Neural cell (in vitro differentiated cells): ENCODE data around the gene FOSL2. TPM values are rescaled to one million over a fixed set of nuclear protein-coding genes. Genes with fewer than 3 reads are reported as not detected.

Source experiments
- H2AFZ ChIP-seq: fragments of 200-600, 300-800 bp; sonication (generic), shearing (Covaris generic); 2 replicates; pipeline ENCODE4 v1.6.0; 2014; ENCODE audit warnings: low read depth, mild to moderate bottlenecking, antibody characterized with exemption, low read length, moderate library complexity
- H3F3A ChIP-seq: fragments of 200-600 bp; shearing (Covaris generic); 2 replicates; pipeline ENCODE4 v1.6.1; 2016; ENCODE audit warnings: mild to moderate bottlenecking, moderate library complexity, mixed read lengths, antibody characterized with exemption, low read length; ENCODE audit not compliant: insufficient read depth, poor library complexity, severe bottlenecking
- H3K27ac ChIP-seq: fragments of 200-600, 300-800 bp; sonication (generic), shearing (Covaris generic); 2 replicates; pipeline ENCODE4 v1.5.1; 2014; ENCODE audit warnings: mild to moderate bottlenecking, low read length, moderate library complexity
- H3K27me3 ChIP-seq: fragments of 300-800, 200-600 bp; sonication (generic), shearing (Covaris generic); 2 replicates; pipeline ENCODE4 v1.6.0; 2014; ENCODE audit warnings: mild to moderate bottlenecking, low read depth, low read length, moderate library complexity; ENCODE audit not compliant: insufficient read depth
- H3K36me3 ChIP-seq: fragments of 300-800, 200-600 bp; sonication (generic), shearing (Covaris generic); 2 replicates; pipeline ENCODE4 v1.5.1; 2014; ENCODE audit warnings: mild to moderate bottlenecking, antibody characterized with exemption, low read length, moderate library complexity; ENCODE audit not compliant: insufficient read depth
- H3K4me2 ChIP-seq: fragments of 300-800, 200-600 bp; sonication (generic), shearing (Covaris generic); 2 replicates; pipeline ENCODE4 v1.6.0; 2014; ENCODE audit warnings: mild to moderate bottlenecking, low read length
- H3K4me3 ChIP-seq: fragments of 300-800, 200-600 bp; sonication (generic), shearing (Covaris generic); 2 replicates; pipeline ENCODE4 v1.5.1; 2014; ENCODE audit warnings: mild to moderate bottlenecking, low read length, moderate library complexity
- H3K79me2 ChIP-seq: fragments of 200-600 bp; shearing (Covaris generic); replicated peaks from 2 replicates; pipeline ENCODE4 v1.6.0; 2014; ENCODE audit warnings: mild to moderate bottlenecking, low read length, moderate library complexity; ENCODE audit not compliant: insufficient read depth
- H3K9ac ChIP-seq: fragments of 300-800, 200-600 bp; sonication (generic), shearing (Covaris generic); 2 replicates; pipeline ENCODE4 v1.6.1; 2016; ENCODE audit warnings: mild to moderate bottlenecking, low read length, mixed read lengths
- H3K9me2 ChIP-seq: fragments of 200-600 bp; shearing (Covaris generic); 2 replicates; pipeline ENCODE4 v1.6.1; 2016; ENCODE audit warnings: mild to moderate bottlenecking, low read length, mixed read lengths; ENCODE audit not compliant: insufficient read depth
- H3K9me3 ChIP-seq: fragments of 200-600, 300-800 bp; sonication (generic), shearing (Covaris generic); 2 replicates; pipeline ENCODE4 v1.6.1; 2016; ENCODE audit warnings: mild to moderate bottlenecking, mixed run types, low read length, moderate library complexity, mixed read lengths
- H4K20me1 ChIP-seq: fragments of 200-600 bp; shearing (Covaris generic); 2 replicates; pipeline ENCODE4 v1.6.1; 2016; ENCODE audit warnings: mild to moderate bottlenecking, mixed run types; ENCODE audit not compliant: insufficient read depth
- EP300 ChIP-seq: fragments of 450-650 bp; conservative IDR thresholded peaks from 2 replicates; pipeline ENCODE4 v1.6.1; 2014; ENCODE audit warnings: antibody characterized with exemption, mild to moderate bottlenecking, moderate library complexity; ENCODE audit not compliant: poor library complexity, severe bottlenecking
- EZH2 ChIP-seq: fragments of 200-600, 300-800 bp; shearing (Covaris generic), sonication (generic); IDR thresholded peaks from 2 replicates; pipeline ENCODE4 v1.6.1; 2014; ENCODE audit warnings: antibody characterized with exemption, low read length, borderline replicate concordance, mild to moderate bottlenecking; ENCODE audit not compliant: insufficient read depth, poor library complexity, severe bottlenecking
- MXI1 ChIP-seq: fragments of 450-650 bp; conservative IDR thresholded peaks from 2 replicates; pipeline ENCODE4 v1.6.1; 2014; ENCODE audit warnings: antibody characterized with exemption, mild to moderate bottlenecking; ENCODE audit not compliant: poor library complexity, severe bottlenecking
- POLR2AphosphoS5 ChIP-seq: IDR thresholded peaks from 2 replicates; pipeline ENCODE4 v1.6.1; 2012
- RAD21 ChIP-seq: fragments of 450-650 bp; conservative IDR thresholded peaks from 2 replicates; pipeline ENCODE4 v1.6.1; 2014; ENCODE audit warnings: antibody characterized with exemption, mild to moderate bottlenecking, moderate library complexity
- SMC3 ChIP-seq: fragments of 450-650 bp; conservative IDR thresholded peaks from 2 replicates; pipeline ENCODE4 v1.6.1; 2014; ENCODE audit warnings: antibody characterized with exemption, mild to moderate bottlenecking, moderate library complexity; ENCODE audit not compliant: poor library complexity
- TAF1 ChIP-seq: IDR thresholded peaks from 2 replicates; pipeline ENCODE4 v1.6.1; 2012; ENCODE audit warnings: low read depth
- polyA plus RNA-seq: library from polyadenylated mRNA; depleted of rRNA; stranded (reverse); fragments of >200 nt; gene quantifications from 2 replicates; pipeline ENCODE4 v1.2.3, GENCODE V29; 2014
- TF ChIP-seq, protein P1 (sequence below): IDR thresholded peaks from 2 replicates; pipeline ENCODE4 v1.6.1; 2012; ENCODE audit warnings: borderline replicate concordance
- TF ChIP-seq, protein P2 (sequence below): fragments of 450-650 bp; IDR thresholded peaks from 2 replicates; pipeline ENCODE4 v1.5.1; 2014; ENCODE audit warnings: antibody characterized with exemption, mild to moderate bottlenecking, moderate library complexity; ENCODE audit not compliant: poor library complexity, severe bottlenecking

FOSL2 gene
- polyA plus RNA-seq, 1 donor from 2014 or later = 2.8 TPM

DNA sequence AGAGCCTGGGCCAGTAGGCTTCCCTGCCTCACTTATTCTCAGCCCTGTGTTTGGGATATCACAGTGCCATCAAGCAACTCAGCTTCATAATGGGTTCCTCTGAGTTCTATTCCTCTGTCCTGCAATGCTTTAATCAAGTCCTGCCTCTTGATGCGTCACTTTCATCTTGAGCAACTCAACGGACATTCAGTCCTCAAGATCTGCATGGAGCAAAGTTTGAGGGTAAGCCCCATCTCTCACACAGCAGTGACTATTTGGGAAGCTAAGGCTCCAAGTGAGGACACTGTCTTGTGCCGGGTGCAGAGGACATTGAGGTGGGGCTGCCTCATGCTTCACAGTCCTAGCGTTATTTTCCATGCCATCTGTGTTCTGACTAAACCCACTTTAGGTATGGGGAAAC is 52.3 kb downstream of the FOSL2 start:
- Histone ChIP-seq H3K36me3 (no peaks in the 10 kb centered on the region), H3K27me3 (no peaks in the 10 kb centered on the region), H2AFZ (no peak overlapping the region), H3K4me3 (no peak overlapping the region), H3K79me2 (no peaks in the 10 kb centered on the region), H3K9me3 (no peaks in the 10 kb centered on the region), H3K4me2 (no peak overlapping the region), H3F3A (no peaks in the 10 kb centered on the region), H3K27ac (no peak overlapping the region), H3K9me2 (no peaks in the 10 kb centered on the region), H4K20me1 (no peaks in the 10 kb centered on the region), H3K9ac (no peak overlapping the region)
- TF ChIP-seq RAD21 = no peak
- TF ChIP-seq, protein P1, sequence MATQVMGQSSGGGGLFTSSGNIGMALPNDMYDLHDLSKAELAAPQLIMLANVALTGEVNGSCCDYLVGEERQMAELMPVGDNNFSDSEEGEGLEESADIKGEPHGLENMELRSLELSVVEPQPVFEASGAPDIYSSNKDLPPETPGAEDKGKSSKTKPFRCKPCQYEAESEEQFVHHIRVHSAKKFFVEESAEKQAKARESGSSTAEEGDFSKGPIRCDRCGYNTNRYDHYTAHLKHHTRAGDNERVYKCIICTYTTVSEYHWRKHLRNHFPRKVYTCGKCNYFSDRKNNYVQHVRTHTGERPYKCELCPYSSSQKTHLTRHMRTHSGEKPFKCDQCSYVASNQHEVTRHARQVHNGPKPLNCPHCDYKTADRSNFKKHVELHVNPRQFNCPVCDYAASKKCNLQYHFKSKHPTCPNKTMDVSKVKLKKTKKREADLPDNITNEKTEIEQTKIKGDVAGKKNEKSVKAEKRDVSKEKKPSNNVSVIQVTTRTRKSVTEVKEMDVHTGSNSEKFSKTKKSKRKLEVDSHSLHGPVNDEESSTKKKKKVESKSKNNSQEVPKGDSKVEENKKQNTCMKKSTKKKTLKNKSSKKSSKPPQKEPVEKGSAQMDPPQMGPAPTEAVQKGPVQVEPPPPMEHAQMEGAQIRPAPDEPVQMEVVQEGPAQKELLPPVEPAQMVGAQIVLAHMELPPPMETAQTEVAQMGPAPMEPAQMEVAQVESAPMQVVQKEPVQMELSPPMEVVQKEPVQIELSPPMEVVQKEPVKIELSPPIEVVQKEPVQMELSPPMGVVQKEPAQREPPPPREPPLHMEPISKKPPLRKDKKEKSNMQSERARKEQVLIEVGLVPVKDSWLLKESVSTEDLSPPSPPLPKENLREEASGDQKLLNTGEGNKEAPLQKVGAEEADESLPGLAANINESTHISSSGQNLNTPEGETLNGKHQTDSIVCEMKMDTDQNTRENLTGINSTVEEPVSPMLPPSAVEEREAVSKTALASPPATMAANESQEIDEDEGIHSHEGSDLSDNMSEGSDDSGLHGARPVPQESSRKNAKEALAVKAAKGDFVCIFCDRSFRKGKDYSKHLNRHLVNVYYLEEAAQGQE = no peak

DNA sequence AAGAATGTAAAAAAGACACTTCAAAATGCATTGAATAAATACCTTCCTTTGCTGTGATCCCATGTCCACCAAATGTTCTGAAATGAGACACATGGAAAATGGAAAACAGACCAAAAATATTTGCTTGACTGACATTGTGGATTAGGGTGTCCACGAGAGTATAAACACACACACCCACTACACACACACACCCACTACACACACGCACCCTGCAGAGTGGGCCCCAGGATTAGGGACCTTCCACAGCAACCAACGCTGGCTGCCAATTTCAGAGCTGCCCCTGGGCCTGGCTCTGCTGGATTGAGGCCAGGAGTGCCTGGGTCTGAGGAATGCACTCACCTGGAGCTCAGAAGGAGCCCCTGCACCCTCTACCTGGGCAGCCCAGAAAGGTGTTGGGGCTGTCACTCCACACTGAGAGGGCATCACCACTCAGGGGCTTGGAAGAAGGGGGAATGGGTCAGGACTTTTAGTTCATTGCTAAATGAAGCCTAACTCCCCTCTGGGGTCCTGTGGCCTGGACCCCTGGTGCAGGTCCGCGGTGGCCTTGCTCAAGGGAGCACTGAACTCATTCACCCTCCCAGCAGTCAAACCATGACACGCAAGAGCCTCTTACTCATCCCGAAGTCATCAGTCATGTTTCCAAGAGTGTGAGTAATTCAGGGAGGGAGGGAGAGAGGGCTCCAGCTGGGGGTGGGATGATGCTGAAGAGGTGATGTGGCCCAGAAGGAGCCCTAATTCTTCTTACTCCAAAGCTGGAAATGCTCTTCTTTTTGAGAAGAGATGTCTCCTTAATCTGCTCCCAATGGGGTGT is 53.0 kb downstream of the FOSL2 start:
- no peaks in the 10 kb centered on the region for H3K9me2 ChIP-seq
- H2AFZ ChIP-seq = no peak overlapping the region
- H3K9me3 ChIP-seq = no peaks in the 10 kb centered on the region
- no peaks in the 10 kb centered on the region for H3F3A ChIP-seq
- no peak overlapping the region for H3K27ac ChIP-seq
- H3K4me2 ChIP-seq = no peak overlapping the region
- no peaks in the 10 kb centered on the region for H3K36me3 ChIP-seq
- no peak overlapping the region for H3K4me3 ChIP-seq
- H3K27me3 ChIP-seq = no peaks in the 10 kb centered on the region
- no peaks in the 10 kb centered on the region for H3K79me2 ChIP-seq
- no peaks in the 10 kb centered on the region for H4K20me1 ChIP-seq
- no peak for TF ChIP-seq TAF1
- TF ChIP-seq, protein P1 = no peak
- TF ChIP-seq RAD21 = no peak
- TF ChIP-seq, protein P2, sequence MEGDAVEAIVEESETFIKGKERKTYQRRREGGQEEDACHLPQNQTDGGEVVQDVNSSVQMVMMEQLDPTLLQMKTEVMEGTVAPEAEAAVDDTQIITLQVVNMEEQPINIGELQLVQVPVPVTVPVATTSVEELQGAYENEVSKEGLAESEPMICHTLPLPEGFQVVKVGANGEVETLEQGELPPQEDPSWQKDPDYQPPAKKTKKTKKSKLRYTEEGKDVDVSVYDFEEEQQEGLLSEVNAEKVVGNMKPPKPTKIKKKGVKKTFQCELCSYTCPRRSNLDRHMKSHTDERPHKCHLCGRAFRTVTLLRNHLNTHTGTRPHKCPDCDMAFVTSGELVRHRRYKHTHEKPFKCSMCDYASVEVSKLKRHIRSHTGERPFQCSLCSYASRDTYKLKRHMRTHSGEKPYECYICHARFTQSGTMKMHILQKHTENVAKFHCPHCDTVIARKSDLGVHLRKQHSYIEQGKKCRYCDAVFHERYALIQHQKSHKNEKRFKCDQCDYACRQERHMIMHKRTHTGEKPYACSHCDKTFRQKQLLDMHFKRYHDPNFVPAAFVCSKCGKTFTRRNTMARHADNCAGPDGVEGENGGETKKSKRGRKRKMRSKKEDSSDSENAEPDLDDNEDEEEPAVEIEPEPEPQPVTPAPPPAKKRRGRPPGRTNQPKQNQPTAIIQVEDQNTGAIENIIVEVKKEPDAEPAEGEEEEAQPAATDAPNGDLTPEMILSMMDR = no peak
- TF ChIP-seq MXI1 = no peak
- TF ChIP-seq POLR2AphosphoS5 = no peak
- no peak for TF ChIP-seq EZH2
- TF ChIP-seq EP300 = no peak
- no peak for TF ChIP-seq SMC3
- no peak overlapping the region for H3K9ac ChIP-seq
